Measurements from ENCODE around the gene DHRS7C.

- TF ChIP-seq CTCF (IDR thresholded peaks at IDR 0.05) (no peak), POLR2A (IDR thresholded peaks at IDR 0.05) (no peak)
These were observed 61.5 kb downstream of the DHRS7C start for GRCh38 chr17:9729735-9730420.
